Stimulated activated CD8-positive, alpha-beta memory T cell treated with anti-CD3 and anti-CD28 coated beads, Interleukin-12 subunit alpha, Interleukin-12 subunit beta, amount 100 ng/mL, for 24 hours (primary cell): ENCODE measurements around the gene NEK2.
"Not testable (repeated sequence)": the region's sequence is repeated elsewhere in the genome, so short reads cannot be mapped to it uniquely, and the experiment has no call there.

Source experiments
- DNase-seq: peaks from one replicate; pipeline ENCODE4 v3.0.0-alpha.2; 2020; ENCODE audit errors: extremely low read depth

Gene NEK2

DNA sequence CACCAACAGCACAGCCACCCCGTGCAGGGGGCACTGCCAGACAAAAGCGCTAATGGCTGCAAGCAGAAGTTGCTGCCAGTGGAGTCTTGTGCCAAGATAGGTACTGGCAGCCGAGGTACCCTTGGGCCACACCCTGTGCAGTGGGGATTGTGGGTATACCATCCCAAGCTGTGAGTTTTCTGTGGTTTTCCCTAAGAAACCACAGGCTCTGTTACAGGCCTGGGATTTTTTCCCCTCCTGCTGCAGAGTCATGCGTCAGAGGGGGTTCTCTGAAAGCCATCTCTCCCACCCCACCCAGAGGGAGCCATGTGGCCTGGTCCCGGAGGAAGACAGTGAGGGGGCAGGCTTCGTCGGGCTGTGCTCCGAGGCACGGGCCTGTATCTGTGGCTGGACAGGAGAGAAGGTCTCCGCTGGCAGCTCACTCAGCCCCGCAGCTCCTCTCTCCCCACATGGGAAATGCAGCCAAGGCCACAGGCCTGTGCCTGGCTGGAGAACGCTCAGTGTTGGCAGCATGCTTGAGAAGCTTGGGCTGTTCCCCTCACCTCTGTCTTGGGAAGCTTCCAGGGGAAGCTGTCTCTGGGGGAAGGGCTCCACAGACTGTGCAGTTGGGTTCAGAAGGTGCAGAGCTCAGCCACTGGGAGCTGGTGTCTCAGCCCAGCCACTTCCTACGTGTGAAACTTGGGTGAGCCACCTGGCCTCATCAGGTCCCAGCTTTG, 42.5 kb downstream of the NEK2 start:
- DNase-seq: no peak

DNA sequence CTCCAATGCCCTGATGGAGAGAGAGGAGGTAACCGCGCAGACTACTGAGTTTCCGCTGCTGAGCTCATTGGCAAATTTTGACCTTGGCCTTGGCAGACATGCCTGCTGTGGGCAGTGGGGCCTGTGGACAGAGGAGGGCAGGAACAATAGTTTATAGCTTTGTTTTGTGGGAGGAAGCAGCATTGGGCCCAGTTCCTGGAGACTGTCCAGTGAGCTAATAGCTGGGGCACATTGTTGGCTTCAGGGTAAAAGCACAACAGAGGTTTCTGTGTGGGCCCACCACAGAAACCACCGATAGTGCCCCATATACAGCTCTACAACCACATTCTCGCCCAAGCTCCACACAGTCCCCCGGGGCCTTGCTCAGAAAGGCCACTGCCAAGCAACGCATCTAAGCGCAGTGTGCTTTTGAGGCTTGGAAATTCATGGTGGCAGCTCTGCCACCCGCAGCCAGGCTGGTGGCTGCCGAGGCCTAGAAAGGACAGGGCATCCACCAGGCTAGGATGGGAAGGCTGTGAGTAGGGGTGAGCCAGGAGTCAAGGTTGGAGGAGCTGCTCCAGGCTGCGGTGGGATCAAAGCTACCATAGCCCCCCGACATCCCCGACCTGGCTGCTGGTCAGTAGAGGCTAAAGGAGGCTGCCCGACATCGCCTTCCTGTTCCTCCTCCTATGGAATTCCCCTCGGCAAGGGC, 43.2 kb downstream of the NEK2 start:
- no peak for DNase-seq

DNA sequence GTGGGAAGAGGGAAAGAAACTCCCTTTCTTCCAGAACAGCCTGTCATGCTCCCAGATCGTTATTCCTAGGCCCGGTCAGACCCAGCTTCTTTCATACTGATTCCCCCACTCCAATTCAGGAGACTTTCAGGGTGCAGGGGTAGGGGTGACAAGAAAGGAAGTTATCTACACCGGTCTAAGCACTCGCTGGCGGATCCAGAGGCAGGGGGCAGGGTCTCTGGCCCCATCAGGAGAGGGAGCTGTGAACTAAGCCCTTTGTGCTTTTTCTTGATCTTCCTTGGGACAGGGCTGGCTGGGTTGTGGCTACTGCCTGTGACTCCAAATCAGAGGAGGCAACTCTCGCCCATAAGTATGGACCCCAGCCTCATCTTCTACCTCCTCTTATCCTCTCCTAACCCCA, 44.3 kb downstream of the NEK2 start:
- no peak for DNase-seq

GRCh38 chr1:211630236-211631081, 45.0 kb downstream of the NEK2 start:
- no peak for DNase-seq

DNA sequence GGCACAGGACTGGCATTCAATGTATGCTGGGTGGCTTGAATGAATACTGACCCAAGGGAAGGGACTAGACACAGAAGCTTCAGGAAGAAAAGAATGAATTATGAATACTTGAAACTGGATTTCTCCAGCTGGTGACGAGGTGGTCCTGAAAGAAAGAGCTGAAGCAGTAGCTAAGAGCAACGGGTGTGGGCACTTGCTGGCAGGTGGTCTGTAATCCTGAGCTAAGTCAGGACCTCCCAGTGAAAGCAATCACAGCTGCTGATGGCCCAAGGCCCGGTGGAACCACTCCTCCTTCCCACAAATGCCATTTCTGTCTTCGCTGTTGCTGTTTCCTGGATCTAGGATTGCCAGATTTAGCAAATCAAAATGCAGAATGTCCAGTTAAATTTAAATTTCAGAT, 47.0 kb downstream of the NEK2 start:
- no peak for DNase-seq

DNA sequence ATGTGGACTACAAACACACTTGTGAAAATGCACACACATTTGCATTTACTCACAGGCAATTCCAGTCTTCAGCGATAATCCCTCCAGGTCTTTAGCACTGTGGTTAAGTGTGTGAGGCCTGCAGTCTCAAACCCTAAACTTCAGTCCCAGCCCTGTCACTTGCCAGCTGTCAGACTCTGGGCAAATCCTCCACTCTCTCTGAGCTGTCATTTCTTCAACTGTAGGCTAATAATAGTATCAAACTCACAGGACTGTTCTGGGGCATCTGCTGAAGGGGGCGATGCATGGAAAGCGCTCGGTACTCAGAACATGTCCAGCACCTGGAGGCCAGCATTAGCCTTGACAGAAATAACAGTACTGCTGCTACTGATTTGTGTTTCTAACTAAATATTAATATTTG, 48.2 kb downstream of the NEK2 start:
- no peak for DNase-seq

DNA sequence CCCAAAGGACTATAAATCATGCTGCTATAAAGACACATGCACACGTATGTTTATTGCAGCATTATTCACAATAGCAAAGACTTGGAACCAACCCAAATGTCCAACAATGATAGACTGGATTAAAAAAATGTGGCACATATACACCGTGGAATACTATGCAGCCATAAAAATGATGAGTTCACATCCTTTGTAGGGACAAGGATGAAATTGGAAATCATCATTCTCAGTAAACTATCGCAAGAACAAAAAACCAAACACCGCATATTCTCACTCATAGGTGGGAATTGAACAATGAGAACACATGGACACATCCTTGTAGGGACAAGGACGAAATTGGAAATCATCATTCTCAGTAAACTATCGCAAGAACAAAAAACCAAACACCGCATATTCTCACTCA, 49.6 kb downstream of the NEK2 start:
- DNase-seq: not testable (repeated sequence)

DNA sequence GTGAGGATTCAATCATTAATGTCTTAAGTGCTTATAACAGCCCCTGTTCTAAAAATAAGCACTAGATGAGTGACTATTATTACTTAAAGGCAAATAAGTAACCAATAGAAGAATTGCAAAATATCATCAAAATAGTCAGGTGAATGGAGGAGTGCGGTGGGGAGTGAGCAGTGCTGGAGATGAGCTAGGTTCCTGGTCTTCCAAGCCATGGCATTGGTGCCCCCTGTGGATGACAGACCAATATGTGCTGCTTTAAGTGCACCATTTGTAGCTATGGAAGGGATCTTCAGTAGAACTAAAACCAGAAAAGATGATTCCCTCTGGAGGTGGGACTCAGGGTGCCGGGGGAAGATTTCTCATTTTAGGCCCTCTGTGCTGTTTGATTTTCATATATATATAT, 50.4 kb downstream of the NEK2 start:
- DNase-seq: no peak

DNA sequence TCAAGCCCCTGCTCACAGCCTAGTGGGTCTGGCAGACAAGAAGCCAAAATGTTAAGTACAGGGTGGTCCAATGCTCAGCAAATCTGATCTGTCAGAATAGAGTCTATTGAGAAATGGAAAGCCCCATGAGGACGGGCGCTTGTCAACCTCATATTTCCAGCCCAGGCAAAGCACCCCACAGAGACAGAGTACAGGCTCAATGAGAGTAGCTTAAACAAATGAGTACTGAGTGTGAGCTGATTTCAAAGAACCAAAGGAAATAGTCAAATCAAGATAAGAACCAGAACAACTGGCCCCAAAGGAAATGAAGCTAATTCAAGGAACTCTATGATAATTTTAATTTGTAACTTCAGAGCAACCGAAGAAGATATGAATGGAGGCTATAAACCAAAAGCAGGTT, 51.9 kb downstream of the NEK2 start:
- no peak for DNase-seq

- DNase-seq: no peak
Observed at GRCh38 chr1:211621447-211622198, 53.8 kb downstream of the NEK2 start.

GRCh38 chr1:211620097-211620496, 55.3 kb downstream of the NEK2 start:
- DNase-seq: no peak

- no peak for DNase-seq
Observed at GRCh38 chr1:211619033-211619996, 56.1 kb downstream of the NEK2 start.

- no peak for DNase-seq
Observed at GRCh38 chr1:211616965-211617297, 58.5 kb downstream of the NEK2 start.

GRCh38 chr1:211616231-211616964, 59.0 kb downstream of the NEK2 start:
- no peak for DNase-seq

GRCh38 chr1:211614615-211615014, 60.8 kb downstream of the NEK2 start:
- DNase-seq: no peak

DNA sequence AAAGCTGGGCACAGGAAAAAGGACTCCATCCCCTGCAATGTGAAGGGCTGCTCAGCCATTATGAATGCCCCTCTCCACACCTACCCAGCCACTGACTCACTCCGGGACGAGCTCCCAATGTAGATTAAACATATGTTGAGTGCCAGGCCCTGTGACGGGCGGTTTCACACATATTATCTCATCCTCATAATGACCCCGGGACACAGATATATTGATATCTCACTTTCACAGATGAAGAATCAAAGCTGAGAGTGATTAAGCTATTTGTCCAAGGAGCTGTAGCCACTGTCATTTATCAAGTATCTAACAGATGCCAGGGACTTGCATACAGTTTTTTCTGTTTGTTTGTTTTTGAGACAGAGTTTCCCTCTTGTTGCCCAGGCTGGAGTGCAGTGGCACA, 61.5 kb downstream of the NEK2 start:
- DNase-seq: no peak

DNA sequence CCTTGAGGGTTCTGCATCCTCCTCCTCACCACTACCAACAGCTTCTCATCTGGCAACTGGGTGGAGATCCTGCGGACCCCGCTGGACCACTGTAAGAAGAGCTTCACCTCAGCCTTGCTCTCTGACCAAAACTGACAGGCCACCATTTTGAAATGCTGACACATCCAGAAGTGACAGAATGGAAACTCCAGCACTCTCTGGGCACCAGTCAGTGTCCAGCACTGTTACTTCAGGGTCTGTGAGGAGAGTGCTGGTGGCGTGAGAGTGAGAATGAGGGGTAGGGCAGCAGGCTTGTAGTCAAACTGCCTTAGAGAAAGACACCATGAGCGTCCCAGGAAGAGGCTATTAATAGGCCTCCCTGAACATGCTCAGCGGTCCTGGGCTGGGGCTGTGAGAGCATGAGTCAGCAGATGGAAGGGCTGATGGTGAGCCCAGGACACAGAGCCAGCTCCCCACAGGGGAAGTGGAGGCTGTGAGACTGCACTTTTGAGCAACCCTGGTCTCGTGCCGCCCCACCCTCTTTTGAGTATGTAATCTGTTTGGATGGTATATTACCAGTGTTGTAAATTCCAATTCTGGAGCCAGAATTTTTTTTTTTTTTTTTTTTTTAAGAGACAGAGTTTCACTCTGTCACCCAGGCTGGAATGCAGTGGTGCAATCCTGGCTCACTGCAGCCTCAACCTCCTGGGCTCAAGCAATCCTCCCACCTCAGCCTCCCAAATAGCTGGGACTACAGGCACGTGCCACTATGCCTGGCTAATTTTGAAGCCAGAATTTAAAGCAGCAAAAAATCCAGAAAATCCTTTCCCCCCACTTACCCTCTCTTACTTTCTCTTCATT, 62.1 kb downstream of the NEK2 start:
- DNase-seq: no peak

GRCh38 chr1:211612786-211613107, 62.7 kb downstream of the NEK2 start:
- no peak for DNase-seq
